Gastroesophageal sphincter (tissue), 4 donors: ENCODE measurements around the gene SLIT3. TPM values are rescaled to one million over a fixed set of nuclear protein-coding genes. Genes with fewer than 3 reads are reported as not detected.

ENCODE experiments used
- ATAC-seq: fragments of 150-250 bp; one replicate; pipeline ENCODE4 v1.9.1; 2016; ENCODE audit warnings: mild to moderate bottlenecking, moderate library complexity
- H3K27ac ChIP-seq, 4 donors: fragments of 200-600 bp; sonication (generic) in 3 of 4; 1 replicate in 3 of 4; 2 replicates in 1 of 4; pipeline ENCODE4 v1.5.1; 2016 to 2019
- H3K27me3 ChIP-seq: fragments of 200-600 bp; sonication (generic); one replicate; pipeline ENCODE4 v1.5.1; 2019
- H3K36me3 ChIP-seq, 2 donors: fragments of 200-600 bp; sonication (generic); one replicate each; pipeline ENCODE4 v1.5.1; 2019; ENCODE audit warnings: control low read depth in 1 of 2
- H3K4me1 ChIP-seq, 3 donors: fragments of 200-600 bp; sonication (generic); 1 replicate in 2 of 3; 2 replicates in 1 of 3; pipeline ENCODE4 v1.5.1; 2016 to 2019; ENCODE audit warnings: control low read depth in 2 of 3
- H3K4me3 ChIP-seq, 2 donors: fragments of 200-600 bp; sonication (generic); one replicate each; pipeline ENCODE4 v1.5.1; 2019; ENCODE audit warnings: mild to moderate bottlenecking in 1 of 2, moderate library complexity in 1 of 2
- H3K9me3 ChIP-seq, 3 donors: fragments of 200-600 bp; sonication (generic); one replicate each; pipeline ENCODE4 v1.5.1; 2017 to 2019; ENCODE audit warnings: control low read depth in 2 of 3
- EP300 ChIP-seq: sonication (generic); formaldehyde crosslinking; IDR thresholded peaks from one replicate; pipeline ENCODE4 v1.6.1; 2017; ENCODE audit warnings: antibody characterized with exemption, mild to moderate bottlenecking
- POLR2A ChIP-seq, 2 donors: fragments of 450-650 bp; IDR thresholded peaks; one replicate each; pipeline ENCODE4 v1.6.1; 2017; ENCODE audit warnings: antibody characterized with exemption in 2 of 2, mild to moderate bottlenecking in 2 of 2, moderate library complexity in 1 of 2
- POLR2AphosphoS5 ChIP-seq: sonication (generic); formaldehyde crosslinking; IDR thresholded peaks from one replicate; pipeline ENCODE4 v1.6.1; 2017; ENCODE audit warnings: antibody characterized with exemption
- WGBS, 2 donors: methylation state at CpG; one replicate each; pipeline ENCODE4 v1.1.5; 2018; ENCODE audit warnings: low coverage in 1 of 2; 5-methylcytosine and 5-hydroxymethylcytosine counted together
- total RNA-seq, 4 donors: library from RNA; depleted of rRNA; stranded (reverse); fragments of >200 nt; gene quantifications; one replicate each; pipeline ENCODE4 v1.1.0, GENCODE V29; 2016
- TF ChIP-seq, protein P1 (sequence below), 4 experiments: fragments of 200-600 bp in 2 of 4; fragments of 450-650 bp in 2 of 4; sonication (generic) in 1 of 4; IDR thresholded peaks; one replicate each; pipeline ENCODE4 v1.5.1; 2017 to 2019; ENCODE audit warnings: antibody characterized with exemption in 4 of 4, mild to moderate bottlenecking in 2 of 4, moderate library complexity in 2 of 4

SLIT3 gene
- total RNA-seq, 4 donors from 2014 or later: 29.6 to 76.3 (median 31.1) TPM

DNA sequence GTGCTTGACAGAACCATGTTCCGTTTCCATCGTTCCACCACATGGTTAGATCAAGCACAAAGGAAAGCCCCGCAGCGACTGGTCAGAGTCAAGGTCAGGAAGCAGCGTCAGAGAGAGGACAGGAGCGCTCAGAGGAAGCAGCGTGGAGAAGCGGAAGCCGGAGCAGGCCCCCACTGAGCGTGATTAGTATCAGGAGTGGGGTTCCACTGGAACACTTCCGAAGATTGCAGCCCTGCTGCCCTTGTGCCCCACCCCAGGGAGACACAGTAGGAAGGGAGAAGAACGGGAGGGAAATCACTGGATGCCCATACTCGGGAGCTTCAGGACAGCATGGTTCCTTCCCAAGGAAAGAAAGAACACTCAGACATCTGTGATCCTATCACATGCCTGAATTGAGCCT lies 532.8 kb downstream of the SLIT3 start:
- Histone ChIP-seq H3K36me3 (peaks cover 0 to 61% of the 10 kb centered on the region in 2 donors), H3K27me3 (no peaks in the 10 kb centered on the region), H3K4me3 (no peak overlapping the region), H3K4me1 (peaks cover 0 to 8% (median 0%) of the 10 kb centered on the region in 3 donors), H3K9me3 (no peaks in the 10 kb centered on the region), H3K27ac (no peak overlapping the region)
- 83% methylated on average over 4 of the region's 13 CpGs; no CpG with 5 or more reads in 1 of the 2 donors for WGBS, 2 donors
- TF ChIP-seq POLR2AphosphoS5 (no peak), EP300 (no peak), POLR2A (IDR thresholded peaks at IDR 0.05) (no peak)
- TF ChIP-seq, protein P1, sequence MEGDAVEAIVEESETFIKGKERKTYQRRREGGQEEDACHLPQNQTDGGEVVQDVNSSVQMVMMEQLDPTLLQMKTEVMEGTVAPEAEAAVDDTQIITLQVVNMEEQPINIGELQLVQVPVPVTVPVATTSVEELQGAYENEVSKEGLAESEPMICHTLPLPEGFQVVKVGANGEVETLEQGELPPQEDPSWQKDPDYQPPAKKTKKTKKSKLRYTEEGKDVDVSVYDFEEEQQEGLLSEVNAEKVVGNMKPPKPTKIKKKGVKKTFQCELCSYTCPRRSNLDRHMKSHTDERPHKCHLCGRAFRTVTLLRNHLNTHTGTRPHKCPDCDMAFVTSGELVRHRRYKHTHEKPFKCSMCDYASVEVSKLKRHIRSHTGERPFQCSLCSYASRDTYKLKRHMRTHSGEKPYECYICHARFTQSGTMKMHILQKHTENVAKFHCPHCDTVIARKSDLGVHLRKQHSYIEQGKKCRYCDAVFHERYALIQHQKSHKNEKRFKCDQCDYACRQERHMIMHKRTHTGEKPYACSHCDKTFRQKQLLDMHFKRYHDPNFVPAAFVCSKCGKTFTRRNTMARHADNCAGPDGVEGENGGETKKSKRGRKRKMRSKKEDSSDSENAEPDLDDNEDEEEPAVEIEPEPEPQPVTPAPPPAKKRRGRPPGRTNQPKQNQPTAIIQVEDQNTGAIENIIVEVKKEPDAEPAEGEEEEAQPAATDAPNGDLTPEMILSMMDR (IDR thresholded peaks at IDR 0.05): no peak
- no peak for ATAC-seq

DNA sequence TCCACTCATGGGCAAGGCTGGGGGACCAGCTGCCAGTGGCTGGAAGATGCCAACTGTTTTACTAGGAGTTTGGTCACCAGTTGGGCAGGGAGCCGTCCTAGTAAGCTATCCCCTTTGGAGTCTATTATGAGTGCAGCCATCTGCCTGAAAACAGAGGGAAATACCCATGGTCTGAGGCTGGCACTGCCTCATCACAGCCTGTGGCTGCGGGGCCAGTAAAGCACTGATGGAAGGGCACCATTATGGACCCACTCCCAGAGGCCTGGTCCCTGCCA lies 534.6 kb downstream of the SLIT3 start:
- Histone ChIP-seq H3K27me3 (no peaks in the 10 kb centered on the region), H3K27ac (no peak overlapping the region), H3K4me3 (no peak overlapping the region), H3K4me1 (peaks cover 0 to 8% (median 0%) of the 10 kb centered on the region in 3 donors), H3K9me3 (no peaks in the 10 kb centered on the region), H3K36me3 (peaks cover 0 to 61% of the 10 kb centered on the region in 2 donors)
- TF ChIP-seq POLR2AphosphoS5 (no peak), EP300 (no peak), POLR2A (IDR thresholded peaks at IDR 0.05) (no peak)
- TF ChIP-seq, protein P1 (IDR thresholded peaks at IDR 0.05): no peak
- WGBS, 2 donors: 50 to 83% methylated on average over 1 to 2 of the region's 2 CpGs
- ATAC-seq: no peak

DNA sequence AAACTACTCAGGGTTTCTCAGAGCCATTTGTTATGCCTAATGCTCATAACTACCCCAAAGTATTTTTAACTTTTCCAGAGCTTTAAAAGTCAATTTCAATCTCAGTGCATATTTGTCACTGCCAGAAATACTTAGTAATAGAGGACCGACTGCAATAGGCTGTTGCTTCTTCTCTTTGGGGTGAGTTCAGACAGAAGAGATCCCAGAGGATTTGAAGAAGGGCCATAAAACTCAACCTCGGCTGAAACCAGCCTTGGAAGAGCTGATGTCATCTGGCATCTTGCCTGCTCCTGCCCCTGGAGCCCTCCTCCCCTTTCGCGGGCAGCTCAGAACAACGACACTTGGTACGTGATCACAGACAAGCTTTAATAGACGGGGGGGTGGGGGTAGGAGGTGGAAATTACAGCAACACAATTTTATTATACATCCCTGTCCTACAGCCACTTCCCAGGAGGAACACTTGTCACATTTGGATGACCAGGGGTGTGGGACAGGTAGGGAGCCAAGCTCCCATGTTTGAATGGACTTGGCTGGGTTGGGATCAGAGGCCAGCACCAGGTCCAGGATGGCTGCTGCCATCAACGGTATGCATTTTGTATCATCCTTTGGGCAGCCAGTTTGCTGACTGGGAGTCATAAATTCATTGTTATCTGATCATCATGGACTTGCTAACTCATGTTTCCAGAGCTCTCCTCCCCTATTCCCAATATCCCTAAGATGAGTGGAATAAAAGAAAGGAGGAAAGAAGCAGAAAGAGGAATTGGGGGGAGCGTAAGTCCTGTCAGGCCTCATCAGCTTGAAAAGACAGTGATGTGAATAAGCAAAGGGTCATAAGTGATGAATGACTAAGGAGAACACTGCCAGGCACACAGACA lies 535.2 kb downstream of the SLIT3 start:
- TF ChIP-seq, protein P1 (IDR thresholded peaks at IDR 0.05): no peak
- TF ChIP-seq POLR2A (IDR thresholded peaks at IDR 0.05) (no peak), EP300 (no peak), POLR2AphosphoS5 (no peak)
- H3K4me3 ChIP-seq: no peak overlapping the region
- 50 to 57% methylated on average over 4 to 6 of the region's 9 CpGs for WGBS, 2 donors
- H3K4me1 ChIP-seq: peaks cover 0 to 8% (median 0%) of the 10 kb centered on the region in 3 donors
- H3K27ac ChIP-seq: no peak overlapping the region
- no peaks in the 10 kb centered on the region for H3K9me3 ChIP-seq
- no peaks in the 10 kb centered on the region for H3K27me3 ChIP-seq
- ATAC-seq: no peak
- H3K36me3 ChIP-seq: peaks cover 0 to 56% of the 10 kb centered on the region in 2 donors

DNA sequence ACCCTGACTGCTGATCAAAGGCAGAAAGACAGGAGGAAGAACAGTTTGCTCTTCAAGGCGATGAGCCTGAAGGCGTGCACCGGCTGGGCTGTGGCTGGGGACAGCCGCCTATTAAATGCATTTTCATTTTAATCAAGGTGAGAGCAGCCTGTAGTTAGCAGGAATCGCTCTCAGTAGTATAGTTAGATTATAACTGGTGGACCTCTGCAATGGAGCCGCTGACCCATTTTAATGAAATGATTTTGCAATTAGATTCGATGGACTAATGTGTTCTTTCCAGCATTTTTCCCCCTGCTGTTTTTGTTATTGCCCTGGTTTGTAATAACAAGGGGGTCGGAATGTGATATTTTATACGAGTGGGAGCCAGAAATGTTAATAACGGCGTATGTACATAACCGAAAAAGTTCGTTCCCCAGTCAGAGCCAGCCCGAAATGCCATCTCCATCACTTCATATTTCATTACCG lies 535.8 kb downstream of the SLIT3 start:
- Histone ChIP-seq H3K9me3 (no peaks in the 10 kb centered on the region), H3K27me3 (no peaks in the 10 kb centered on the region), H3K4me1 (peaks cover 0 to 8% (median 0%) of the 10 kb centered on the region in 3 donors), H3K27ac (no peak overlapping the region), H3K4me3 (no peak overlapping the region), H3K36me3 (peaks cover 0 to 58% of the 10 kb centered on the region in 2 donors)
- no peak for TF ChIP-seq POLR2A (IDR thresholded peaks at IDR 0.05)
- no peak for TF ChIP-seq POLR2AphosphoS5
- TF ChIP-seq EP300: no peak
- TF ChIP-seq, protein P1 (IDR thresholded peaks at IDR 0.05): no peak
- WGBS, 2 donors: 85 to 87% methylated on average over 11 to 15 of the region's 15 CpGs
- no peak for ATAC-seq
